HG03066 (cell line): ENCODE data around the gene GAD1.

Source experiments
- ATAC-seq: cut with Tn5 transposase; IDR thresholded peaks from one replicate; pipeline ENCODE4 v1.9.1; 2021; ENCODE audit warnings: low read depth; ENCODE audit not compliant: unreplicated experiment

Gene GAD1

GRCh38 chr2:170887496-170887895 lies 70.8 kb downstream of the GAD1 start:
- no peak for ATAC-seq

DNA sequence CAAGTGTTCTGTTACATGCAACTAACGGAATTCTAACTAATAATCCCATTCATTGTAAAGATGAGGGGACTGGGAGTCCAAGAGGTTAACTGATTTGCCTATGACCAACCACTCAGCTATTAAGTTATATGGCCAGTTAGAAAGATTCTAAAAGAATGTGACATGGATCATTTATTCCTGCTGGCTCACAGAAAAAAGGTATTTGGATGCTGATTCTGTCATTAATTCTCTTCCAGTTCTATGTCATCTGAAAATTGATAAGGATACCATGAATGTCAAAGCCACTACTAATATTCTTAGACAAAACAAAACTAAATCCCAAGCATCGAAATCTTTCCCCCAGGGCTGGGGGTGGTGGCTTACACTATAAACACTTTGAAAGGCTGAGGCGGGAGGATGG lies 71.2 kb downstream of the GAD1 start:
- no peak for ATAC-seq

GRCh38 chr2:170891893-170892292 lies 75.2 kb downstream of the GAD1 start:
- no peak for ATAC-seq

GRCh38 chr2:170892391-170892951 lies 75.8 kb downstream of the GAD1 start:
- no peak for ATAC-seq

- no peak for ATAC-seq
Observed at GRCh38 chr2:170895023-170895757, 78.5 kb downstream of the GAD1 start.

GRCh38 chr2:170896622-170897021 lies 79.9 kb downstream of the GAD1 start:
- no peak for ATAC-seq

DNA sequence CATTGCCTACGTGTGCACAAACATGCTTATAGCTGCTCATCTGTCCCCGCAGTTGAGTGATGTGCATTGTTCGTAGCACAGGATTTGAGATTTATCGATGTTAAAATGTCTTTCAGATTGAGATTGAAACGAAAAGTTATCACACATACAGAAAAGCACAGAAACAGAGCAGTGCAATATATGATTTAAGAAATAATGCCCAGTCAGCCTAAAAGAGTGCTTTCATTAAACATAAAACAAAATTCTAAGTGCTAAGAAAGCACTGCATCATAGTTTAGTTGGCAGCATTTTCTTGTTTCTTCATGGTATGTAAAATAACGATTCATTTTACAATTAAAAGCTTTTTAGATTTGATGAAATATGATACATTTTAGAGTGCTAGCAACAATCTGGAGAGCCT lies 80.4 kb downstream of the GAD1 start:
- ATAC-seq, result no peak

- no peak for ATAC-seq
Observed at GRCh38 chr2:170905864-170906263, 89.2 kb downstream of the GAD1 start.
